SIG-M5 (cell line): Measurements from ENCODE around the gene TOM1L2.

ENCODE experiments used
- DNase-seq: peaks from one replicate; lab custom pipeline; 2025; lab: John Stamatoyannopoulos, UW

The TOM1L2 gene

DNA sequence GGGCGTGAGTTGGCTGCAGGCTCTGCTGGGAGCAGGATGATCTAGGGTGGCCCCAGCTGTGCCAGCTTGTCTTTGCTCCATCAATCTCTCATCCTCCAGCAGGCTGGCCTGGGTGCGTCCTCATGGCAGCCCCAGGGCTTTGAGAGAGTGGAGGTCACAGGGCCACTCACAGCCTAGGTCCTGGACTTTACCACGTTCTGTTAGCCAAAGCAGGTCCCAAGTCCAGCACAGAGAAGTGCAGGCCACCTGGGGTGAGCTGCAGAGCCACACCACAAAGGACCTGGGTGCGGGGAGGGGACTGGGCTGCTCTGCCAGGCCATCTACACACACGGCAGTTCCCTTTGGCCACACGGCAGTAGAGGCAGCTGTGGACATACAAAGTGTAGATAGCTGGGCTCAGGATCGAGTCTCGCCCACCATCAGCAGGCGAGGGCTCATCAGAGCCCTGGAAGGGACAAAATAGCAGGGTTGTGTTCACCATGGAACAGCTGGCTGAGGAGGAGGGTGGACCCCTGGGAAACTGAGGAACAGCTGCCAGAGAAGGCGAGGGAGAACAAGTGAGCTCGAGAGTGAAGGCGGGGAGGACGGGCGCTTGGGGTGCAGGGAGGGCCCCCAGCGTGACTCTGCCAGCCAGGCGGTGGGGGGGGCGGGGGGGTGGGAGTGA, 165.5 kb downstream of the TOM1L2 start:
- DNase-seq, result no peak

DNA sequence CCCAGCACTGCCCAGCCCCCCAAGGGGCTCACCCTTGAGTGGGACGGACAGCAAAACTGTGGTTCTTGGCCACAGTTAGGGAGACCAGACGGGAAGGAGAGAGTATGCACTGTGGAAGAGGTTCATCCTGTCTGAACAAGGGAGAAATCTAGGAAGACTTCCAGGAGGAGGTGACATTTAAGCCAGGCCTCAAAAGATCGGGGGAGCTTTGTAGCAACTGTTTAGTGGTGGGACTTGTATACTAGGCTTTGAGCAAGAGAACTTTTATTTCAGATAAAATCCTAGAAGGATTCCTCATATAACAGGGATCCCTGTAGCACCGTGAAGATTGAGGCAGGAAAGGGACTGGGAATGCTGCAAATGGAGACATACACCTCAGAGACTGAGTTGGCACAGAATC, 166.2 kb downstream of the TOM1L2 start:
- DNase-seq, result no peak

DNA sequence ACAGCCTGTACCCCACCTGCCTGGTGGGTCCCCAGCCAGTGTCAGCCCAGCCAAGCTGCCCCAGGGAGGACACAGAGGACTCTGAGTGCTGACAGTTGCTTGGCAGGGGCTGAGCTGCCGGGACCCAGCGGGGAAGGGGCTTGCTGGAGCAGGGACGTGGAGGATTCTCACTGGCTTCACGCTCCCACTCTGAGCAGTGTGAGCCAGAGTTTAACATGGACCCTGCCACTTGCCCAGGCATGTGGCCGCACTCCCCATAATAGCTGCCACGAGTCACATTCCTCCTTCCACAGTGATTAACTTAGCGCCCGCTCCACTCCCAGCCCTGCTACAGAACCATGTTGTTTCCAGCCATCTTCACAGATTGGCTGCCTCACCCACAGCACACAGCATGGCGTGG, 166.6 kb downstream of the TOM1L2 start:
- no peak for DNase-seq

DNA sequence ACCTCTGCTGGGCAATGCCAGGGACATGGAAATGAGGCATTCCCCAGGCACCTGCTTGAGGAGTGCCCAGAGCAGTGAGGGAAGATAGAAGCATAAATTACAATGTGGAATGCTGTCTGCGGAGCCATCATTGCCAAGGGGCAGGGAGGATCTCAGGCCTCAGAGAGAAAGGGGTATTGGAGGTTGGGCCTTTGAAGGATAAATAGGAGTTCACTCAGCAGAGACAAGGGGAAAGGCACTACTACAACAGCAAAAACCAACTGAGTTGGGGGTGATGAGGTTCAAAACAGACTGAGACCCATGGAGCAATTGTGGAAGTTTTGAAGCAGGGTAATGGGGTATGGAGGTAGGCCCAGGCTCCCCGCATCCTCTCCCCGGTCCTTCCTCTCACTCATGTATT, 168.2 kb downstream of the TOM1L2 start:
- no peak for DNase-seq

DNA sequence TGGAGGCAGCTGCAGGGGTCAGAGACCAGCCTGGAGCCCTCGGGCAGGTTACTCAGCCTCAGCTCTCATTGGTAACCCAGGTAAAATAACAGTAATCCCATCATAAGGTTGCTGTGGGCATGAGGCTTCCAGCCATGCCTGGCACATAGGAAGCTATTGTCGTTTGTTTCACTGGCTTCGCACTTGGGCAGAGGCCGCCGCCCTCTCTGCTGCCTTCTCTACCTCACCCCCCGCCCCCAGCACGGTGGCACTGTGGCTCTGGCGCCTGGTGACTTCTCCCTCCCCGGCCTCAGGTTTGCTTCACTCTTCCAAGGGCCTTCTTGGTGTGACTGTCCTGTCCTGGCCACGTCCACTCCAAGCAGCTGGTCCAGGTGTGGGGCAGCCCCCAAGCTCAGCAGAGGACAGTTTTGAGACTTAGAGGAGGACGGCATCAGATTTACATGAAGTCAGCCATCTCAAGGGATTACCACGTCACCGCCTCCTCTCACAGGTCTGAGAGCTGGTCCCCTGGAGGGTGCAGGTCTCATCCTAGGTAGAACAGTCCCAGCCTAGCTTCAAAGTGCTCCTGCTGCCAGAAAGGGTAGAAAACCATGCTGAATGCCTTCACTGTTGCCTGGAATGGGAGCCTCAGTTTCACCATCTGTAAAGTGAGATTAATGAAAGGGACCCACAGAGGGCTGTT, 170.3 kb downstream of the TOM1L2 start:
- no peak for DNase-seq

DNA sequence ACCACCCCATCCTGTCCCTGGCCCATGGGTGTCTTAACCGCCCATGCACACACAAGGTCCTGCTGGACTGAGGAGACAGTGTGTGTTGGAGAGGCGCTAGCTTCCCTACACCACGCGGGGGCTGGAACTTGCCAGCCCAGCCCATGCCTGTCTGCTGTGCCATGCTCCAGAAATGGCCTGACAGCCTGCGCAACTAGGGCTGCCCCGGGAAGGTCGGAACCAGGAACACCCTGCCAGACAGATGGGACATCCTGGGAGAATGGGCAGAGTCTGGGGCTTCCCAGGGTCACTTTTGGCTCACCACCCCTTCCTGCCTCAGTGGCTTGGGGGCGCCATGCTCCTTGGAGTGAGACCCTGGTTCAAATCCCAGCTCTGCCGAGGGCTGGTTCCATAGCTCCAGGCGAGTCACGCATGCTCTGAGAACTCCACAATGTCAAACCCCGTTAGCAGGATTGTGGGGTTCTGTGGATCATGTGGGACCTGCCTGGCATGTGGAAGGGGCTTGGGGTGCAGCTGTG, 171.6 kb downstream of the TOM1L2 start:
- DNase-seq, result no peak

DNA sequence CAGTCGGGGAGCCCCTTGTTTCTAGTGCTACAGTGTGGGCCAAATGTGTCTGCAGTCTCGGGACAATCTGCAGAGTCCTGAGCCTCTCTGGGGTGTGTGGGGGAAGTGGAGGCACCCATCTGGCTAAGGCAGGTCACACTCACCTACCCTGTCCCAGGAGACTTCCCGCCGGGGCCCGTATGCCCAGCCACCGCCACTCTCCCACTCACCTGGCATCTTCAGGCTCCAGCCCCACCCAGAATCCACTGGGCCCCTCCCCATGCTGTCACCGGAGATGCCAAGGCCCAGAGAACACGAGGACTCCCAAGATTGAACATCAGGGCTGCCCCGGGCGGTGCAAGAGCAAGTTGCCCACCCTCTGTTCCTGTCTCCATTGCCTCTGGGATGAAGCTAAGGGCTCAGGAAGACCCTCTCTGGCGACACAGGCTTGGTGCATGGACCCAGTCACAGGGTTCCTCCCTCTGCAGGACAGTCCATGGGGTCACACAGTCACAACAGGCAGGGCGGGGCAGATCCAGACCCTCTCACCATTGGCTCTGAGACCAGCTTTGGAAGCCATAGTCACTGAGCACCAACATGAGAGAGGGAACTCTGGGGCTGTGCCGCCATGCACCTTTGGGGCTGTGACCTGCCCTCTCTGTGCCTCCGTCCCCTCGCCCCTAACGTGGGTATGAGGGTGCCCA, 173.5 kb downstream of the TOM1L2 start:
- DNase-seq, result no peak

DNA sequence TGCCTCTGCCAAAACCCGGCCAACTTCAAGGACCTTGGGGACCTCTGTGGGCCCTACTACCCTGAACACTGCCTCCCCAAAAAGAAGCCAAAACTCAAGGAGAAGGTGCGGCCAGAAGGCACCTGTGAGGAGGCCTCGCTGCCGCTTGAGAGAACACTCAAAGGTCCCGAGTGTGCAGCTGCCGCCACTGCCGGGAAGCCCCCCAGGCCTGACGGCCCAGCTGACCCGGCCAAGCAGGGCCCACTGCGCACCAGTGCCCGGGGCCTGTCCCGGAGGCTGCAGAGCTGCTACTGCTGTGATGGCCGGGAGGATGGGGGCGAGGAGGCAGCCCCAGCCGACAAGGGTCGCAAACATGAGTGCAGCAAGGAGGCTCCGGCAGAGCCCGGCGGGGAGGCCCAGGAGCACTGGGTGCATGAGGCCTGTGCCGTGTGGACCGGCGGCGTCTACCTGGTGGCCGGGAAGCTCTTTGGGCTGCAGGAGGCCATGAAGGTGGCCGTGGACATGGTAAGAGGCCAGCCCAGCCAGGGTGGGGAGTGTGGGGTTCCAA, 174.1 kb downstream of the TOM1L2 start:
- no peak for DNase-seq

DNA sequence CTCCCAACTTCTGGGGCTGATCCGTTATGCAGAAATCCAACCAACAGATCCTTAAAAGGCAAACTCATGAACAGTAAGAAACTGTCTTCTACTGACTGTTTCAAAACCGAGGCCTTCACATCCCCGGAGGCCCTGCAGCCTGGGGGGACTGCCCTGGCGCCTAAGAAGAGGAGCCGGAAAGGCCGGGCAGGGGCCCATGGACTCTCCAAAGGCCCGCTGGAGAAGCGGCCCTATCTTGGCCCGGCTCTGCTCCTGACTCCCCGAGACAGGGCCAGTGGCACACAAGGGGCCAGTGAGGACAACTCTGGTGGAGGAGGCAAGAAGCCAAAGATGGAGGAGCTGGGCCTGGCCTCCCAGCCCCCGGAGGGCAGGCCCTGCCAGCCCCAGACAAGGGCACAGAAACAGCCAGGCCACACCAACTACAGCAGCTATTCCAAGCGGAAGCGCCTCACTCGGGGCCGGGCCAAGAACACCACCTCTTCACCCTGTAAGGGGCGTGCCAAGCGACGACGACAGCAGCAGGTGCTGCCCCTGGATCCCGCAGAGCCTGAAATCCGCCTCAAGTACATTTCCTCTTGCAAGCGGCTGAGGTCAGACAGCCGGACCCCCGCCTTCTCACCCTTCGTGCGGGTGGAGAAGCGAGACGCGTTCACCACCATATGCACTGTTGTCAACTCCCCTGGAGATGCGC, 174.9 kb downstream of the TOM1L2 start:
- no peak for DNase-seq

DNA sequence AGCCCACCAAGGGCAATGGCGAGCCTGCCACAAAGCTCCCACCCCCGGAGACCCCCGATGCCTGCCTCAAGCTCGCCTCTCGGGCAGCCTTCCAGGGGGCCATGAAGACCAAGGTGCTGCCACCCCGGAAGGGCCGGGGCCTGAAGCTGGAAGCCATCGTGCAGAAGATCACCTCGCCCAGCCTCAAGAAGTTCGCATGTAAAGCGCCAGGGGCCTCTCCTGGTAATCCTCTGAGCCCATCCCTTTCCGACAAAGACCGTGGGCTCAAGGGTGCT, 175.5 kb downstream of the TOM1L2 start:
- DNase-seq, result no peak

DNA sequence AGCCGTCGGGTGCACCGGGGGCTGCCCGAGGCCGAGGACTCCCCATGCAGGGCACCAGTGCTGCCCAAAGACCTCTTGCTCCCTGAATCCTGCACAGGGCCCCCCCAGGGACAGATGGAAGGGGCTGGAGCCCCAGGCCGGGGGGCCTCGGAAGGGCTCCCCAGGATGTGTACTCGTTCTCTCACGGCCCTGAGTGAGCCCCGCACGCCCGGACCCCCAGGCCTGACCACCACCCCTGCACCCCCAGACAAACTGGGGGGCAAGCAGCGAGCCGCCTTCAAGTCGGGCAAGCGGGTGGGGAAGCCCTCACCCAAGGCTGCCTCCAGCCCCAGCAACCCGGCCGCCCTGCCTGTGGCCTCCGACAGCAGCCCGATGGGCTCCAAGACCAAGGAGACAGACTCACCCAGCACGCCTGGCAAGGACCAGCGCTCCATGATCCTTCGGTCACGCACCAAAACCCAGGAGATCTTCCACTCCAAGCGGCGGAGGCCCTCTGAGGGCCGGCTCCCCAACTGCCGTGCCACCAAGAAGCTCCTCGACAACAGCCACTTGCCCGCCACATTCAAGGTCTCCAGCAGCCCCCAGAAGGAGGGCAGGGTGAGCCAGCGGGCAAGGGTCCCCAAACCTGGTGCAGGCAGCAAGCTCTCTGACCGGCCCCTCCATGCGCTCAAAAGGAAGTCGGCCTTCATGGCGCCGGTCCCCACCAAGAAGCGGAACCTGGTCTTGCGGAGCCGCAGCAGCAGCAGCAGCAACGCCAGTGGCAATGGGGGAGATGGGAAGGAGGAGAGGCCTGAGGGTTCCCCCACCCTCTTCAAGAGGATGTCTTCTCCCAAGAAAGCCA, 176.0 kb downstream of the TOM1L2 start:
- DNase-seq, result no peak

DNA sequence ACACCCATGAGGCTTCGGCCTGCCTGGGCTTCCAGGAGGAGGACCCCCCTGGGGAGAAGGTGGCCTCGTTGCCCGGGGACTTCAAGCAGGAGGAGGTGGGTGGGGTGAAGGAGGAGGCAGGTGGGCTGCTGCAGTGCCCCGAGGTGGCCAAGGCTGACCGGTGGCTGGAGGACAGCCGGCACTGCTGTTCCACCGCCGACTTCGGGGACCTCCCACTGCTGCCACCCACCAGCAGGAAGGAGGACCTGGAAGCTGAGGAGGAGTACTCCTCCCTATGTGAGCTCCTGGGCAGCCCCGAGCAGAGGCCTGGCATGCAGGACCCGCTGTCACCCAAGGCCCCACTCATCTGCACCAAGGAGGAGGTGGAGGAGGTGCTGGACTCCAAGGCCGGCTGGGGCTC, 176.9 kb downstream of the TOM1L2 start:
- DNase-seq, result no peak

DNA sequence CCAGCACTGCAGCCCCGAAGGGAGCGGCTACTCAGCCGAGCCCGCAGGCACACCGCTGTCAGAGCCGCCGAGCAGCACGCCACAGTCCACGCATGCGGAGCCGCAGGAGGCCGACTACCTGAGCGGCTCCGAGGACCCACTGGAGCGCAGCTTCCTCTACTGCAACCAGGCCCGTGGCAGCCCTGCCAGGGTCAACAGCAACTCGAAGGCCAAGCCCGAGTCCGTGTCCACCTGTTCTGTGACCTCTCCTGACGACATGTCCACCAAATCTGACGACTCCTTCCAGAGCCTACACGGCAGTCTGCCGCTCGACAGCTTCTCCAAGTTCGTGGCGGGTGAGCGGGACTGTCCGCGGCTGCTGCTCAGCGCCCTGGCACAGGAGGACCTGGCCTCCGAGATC, 177.8 kb downstream of the TOM1L2 start:
- no peak for DNase-seq
